Hematopoietic multipotent progenitor cell (in vitro differentiated cells): ENCODE results near the gene INTS13. TPM values are rescaled to one million over a fixed set of nuclear protein-coding genes. Genes with fewer than 3 reads are reported as not detected.
"Not testable (repeated sequence)": the region's sequence is repeated elsewhere in the genome, so short reads cannot be mapped to it uniquely, and the experiment has no call there.

Experiments
- DNase-seq, 3 donors: peaks; one replicate each; pipeline ENCODE4 v3.0.0-alpha.2; 2011 to 2015; ENCODE audit warnings: low read depth in 2 of 3, low spot score in 2 of 3
- total RNA-seq: library from RNA; depleted of rRNA; stranded (reverse); fragments of >200 nt; gene quantifications from one replicate; pipeline ENCODE4 v1.2.3, GENCODE V29; 2012

INTS13 gene, protein sequence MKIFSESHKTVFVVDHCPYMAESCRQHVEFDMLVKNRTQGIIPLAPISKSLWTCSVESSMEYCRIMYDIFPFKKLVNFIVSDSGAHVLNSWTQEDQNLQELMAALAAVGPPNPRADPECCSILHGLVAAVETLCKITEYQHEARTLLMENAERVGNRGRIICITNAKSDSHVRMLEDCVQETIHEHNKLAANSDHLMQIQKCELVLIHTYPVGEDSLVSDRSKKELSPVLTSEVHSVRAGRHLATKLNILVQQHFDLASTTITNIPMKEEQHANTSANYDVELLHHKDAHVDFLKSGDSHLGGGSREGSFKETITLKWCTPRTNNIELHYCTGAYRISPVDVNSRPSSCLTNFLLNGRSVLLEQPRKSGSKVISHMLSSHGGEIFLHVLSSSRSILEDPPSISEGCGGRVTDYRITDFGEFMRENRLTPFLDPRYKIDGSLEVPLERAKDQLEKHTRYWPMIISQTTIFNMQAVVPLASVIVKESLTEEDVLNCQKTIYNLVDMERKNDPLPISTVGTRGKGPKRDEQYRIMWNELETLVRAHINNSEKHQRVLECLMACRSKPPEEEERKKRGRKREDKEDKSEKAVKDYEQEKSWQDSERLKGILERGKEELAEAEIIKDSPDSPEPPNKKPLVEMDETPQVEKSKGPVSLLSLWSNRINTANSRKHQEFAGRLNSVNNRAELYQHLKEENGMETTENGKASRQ
- 17.2 TPM for total RNA-seq

DNA sequence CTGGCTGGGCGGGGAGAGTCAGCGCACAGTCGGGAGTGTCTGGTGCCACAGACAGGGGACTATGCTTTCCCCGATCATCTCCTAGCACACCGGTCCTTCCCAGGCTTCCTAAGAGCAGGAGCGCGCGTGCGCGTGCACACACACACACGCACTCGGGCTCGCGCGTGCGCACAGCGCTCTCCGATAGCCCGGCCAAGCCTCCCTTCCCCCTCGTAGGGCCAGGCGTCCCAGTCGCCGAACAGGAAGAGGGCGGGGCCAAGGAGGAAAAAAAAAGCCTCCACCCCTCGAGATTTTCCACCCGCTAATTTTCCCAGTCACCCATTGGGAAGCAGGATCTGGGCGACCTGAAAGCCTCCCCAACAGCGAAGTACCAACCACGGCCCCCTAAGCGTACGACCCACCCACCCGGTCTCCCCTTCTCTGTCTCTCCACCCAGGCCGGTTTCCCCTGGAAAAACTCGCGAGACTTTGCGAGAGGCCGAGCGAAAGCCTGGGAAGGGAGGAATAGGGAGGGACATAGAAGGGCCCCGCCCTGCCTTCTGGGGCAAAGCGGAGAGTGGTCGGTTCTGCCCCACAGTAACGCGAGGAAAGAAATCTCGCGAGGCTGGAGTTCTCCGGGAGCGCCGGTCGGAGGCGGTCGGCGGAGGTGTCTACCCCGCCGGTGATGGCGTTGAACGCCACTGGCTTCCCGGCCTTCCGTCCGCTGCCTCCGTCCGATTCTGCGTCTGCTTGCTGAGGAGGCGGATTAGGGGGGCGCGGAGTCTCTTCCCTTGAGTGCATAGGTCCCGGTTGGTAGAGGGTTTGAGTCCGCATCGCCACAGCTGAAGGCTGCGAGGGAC lies at the start of gene INTS13, which contains the start of gene FGFR1OP2:
INTS13 (minus strand) TSS at position 119 of the 838 bp plus-strand sequence. CDS start 1,178 bp downstream, outside the sequence.
FGFR1OP2 (plus strand) TSS at position 608 of the 838 bp plus-strand sequence. CDS start 15,689 bp downstream, outside the sequence.
- DNase-seq: peak; percentile 90 to 100 (median 98)

DNA sequence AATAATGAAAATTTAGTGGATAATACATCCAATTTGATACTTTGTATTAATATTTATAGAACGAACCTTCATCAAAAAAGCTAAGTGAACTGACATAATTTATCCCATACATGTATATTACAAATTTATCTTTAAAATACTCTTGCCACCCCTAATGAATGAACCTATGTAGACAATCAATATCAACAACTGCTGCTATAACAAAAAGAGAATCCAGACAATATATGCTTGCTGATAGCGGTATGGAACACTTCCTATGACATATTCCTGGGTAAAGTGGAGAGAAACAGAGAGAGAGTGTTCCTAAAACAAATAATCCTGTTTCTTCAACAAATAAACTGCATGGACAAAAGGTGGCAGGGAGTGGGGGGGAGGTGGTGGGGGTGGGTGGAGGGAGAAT lies 45.1 kb upstream of the INTS13 start:
- DNase-seq: no peak

DNA sequence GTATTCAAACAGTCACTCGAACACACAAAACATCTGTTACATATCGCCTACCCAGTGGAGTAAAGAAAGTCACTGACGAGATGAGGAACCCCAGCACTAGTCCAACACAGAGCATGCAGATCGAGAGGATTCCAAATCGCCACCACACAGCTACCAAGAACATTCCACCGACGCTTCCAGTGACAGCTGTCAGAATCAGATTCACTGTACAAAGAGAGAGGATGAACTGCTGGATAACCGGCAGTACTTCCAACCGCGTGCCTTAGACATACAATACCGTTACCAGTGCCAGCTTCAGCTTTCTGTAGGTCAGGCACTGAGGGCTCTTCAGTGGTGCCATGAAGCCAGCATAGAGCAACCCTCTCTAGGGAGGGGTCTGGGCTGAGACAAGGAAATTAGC lies 42.0 kb upstream of the INTS13 start:
- DNase-seq: no peak

DNA sequence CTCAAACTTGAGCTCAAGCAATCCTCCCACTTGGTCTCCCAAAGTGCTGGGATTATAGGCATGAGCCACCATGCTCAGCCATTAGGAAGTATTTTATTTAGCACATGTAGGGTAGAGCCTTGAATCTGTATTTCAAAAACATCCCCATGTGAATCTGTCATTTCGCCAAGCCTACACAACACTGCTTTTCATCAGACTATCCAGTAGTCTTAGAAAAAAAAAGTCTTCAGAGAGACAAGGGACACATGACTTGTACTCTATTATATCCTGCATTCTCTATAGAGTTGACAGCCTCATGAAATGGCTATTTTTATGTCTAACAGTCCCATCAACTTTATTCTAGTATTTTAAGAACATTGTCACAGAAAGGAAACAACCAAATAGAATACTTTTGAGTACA lies 41.0 kb upstream of the INTS13 start:
- DNase-seq: no peak

DNA sequence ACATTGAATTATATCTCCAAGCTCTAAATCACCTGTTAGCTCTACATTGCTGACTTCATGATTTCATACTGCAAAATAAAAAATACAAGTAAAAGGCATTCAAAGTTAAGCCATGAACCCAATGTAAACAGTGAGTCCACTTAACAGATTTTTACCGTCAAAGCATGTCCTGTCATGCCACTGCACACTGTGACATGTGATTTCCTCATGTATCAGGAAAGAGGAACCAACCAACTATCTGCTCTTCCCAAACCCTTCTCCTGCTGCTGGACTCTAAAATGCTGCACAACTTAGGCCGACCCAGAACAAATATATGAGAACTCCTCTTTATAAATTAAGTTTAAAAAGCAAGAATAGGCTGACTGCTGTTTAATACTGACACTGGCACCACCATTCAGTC lies 38.9 kb upstream of the INTS13 start:
- DNase-seq: no peak

DNA sequence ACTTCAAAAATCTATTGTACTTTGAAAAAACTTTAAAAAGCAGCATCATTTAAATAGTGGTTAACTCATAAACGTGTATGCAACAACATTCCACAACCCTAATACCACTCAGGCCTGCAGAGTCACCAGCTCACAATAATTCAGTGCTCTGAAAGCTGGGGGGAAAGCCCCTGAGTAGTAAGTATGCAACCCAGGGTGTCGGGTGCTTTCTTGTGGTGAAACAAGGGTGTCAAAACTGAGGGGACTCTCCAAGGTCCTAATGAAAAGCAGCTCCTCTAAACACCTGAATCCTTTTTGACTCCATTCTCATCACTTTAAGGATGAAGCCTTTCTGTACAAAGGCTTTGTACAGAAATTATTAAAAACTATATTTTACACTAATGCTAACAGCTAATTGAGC lies 34.2 kb upstream of the INTS13 start:
- peak in 1 of 3 donors; percentile 34 for DNase-seq

DNA sequence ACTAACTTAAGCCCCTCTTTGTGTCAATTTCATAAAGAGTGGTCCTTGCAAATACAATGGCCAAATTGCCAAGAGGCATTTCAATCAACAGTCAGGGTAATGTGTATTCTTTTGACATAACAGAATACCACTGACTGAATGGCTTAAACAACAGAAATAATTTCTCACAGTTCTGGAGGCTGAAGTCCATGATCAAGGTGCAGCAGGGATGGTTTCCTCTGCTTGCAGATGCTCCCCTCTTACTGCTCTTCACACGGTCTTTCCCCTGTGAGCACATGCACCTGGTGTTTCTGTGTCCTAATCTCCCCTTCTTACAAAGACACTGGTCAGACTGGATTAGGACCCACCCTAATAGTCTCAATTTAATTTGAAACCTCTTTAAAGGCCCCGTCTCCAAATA lies 32.4 kb upstream of the INTS13 start:
- DNase-seq: no peak

DNA sequence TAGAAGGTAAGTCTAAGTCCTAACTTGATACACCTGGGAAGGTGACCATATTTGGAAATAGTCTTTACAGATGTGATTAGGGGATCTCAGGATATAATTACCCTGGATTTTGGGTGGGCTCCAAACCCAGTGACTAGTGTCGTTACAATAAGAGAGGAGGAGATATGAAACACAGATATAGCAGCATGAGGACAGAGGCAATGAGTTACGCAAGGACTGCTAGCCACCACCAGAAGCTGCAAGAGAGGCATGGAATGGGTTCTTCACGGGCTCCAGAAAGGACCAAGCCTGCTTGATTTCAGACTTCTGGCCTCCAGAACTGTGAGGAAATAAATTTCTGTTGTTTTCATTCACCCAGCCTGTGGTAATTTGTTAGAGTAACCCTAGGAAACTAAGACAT lies 29.1 kb upstream of the INTS13 start:
- no peak for DNase-seq

DNA sequence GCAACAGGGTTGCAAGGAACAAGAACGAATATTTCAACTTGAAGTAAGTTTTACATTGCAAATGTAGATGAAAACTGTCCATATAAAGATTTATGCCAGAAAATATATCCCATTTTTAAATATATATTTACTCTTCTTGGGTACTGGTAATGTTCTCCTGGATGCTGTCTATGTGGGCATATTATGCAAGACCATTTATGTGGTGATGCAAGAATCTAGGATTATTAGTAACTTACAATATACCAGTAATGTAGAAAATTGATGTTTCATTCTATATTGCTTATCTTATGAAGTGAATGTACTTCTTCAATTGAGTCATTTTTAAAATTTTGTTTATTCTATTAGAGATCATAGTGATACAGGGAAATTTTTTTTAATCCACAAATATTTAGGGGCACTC lies 25.6 kb upstream of the INTS13 start:
- no peak for DNase-seq

DNA sequence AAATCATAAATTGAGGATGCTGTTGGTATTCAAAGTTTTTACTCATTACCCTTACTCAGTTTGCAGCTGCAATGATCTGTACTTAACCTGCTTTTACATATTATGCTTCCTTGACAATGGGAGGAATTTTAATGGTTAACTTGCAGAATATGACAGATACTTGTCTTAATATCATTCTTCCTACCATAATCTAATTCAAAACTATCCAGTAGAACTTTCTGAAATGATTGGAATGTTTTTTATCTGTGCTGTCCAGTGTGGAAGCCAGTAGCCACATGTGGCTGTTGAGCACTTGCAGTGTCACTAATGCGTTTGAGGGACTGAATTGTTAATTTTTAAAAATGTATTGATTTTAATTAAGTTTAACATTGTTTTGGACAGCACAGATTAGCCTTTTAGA lies 24.0 kb upstream of the INTS13 start:
- DNase-seq: no peak

DNA sequence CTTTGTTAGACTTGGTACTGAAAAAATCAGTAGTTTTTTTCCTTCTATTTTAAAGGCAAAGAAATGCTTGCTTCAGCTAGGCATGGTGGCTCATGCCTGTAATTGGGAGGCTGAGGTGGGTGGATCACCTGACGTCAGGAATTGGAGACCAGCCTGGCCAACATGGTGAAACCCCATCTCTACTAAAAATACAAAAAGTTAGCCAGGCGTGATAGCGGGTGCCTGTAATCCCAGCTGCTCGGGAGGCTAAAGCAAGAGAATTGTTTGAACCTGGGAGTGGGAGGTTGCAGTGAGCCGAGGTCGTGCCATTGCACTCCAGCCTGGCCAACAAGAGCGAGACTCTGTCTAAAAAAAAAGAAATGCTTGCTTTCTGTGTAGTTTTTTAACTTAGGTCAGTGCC lies 23.6 kb upstream of the INTS13 start:
- not testable (repeated sequence) for DNase-seq

DNA sequence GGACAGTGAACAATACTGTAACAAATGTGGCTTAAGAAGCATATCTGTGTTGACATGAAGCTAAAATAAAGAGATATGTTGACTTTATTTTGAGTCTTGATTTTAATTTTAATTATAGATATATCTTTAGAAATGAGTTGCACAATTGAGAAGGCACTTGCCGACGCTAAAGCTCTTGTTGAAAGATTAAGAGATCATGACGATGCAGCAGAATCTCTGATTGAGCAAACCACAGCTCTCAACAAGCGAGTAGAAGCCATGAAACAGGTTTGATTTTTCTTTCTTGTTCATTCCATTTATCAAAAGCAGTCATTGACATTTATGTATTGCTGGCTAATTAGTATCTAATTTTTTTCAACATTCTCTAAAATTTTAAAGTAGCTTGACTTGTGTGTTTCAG lies 16.2 kb upstream of the INTS13 start:
- no peak for DNase-seq

DNA sequence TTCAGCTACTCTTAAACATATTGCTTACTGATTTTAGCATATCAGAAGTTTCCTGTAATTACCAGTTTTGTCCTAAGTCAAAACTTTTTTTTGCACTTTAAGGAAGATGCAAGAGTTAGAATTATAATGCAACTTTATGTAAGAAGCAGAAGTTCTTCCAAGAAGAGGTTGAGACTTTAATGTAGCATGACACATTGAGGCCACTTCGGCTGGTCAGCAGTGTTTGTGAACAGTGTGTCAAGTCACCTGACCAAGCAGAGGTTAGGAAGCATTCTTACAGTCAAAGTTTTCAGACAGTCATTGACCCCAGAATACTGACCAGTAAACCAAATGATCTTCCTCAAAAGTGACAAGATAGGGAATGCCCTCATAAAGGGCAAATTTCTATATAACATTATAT lies 15.7 kb upstream of the INTS13 start:
- DNase-seq: no peak

DNA sequence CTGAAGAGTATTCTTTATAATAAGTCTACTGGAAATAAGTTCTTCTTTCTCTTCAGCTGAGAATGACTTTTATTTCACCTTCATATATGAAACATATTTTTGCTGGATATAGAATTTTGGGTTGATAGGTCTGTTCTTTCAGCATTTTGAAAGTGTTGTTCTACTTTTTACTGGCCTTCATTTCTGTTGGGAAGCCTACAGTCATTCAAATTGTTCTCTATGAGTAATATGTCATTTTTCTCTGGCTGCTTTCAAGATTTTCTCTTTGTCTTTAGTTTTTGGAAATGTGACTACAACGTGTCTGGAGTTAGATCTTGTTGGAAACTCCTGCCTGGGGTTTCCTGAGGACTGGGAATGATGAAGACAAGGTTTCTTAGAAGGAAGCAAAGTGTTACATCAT lies 10.5 kb upstream of the INTS13 start:
- no peak for DNase-seq

DNA sequence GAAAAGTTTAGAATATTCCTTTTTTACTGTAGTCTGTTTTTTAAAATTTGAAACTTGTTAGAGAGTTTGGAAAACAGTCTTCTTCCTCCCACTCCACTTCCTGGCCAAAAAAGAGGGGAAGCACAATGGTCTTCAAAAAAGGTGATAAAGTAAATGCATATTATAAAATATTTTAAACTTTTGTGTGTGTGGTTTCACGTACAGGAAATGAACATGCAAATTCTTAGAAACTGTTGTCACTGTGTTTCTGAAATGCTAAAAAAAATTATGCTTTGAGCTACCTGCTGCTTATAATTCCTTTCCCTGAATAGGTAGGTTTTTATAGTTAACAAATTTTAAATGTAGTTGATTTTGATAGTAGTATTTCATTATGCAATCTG lies 3.4 kb upstream of the INTS13 start:
- DNase-seq: peak in 1 of 3 donors; percentile 52

DNA sequence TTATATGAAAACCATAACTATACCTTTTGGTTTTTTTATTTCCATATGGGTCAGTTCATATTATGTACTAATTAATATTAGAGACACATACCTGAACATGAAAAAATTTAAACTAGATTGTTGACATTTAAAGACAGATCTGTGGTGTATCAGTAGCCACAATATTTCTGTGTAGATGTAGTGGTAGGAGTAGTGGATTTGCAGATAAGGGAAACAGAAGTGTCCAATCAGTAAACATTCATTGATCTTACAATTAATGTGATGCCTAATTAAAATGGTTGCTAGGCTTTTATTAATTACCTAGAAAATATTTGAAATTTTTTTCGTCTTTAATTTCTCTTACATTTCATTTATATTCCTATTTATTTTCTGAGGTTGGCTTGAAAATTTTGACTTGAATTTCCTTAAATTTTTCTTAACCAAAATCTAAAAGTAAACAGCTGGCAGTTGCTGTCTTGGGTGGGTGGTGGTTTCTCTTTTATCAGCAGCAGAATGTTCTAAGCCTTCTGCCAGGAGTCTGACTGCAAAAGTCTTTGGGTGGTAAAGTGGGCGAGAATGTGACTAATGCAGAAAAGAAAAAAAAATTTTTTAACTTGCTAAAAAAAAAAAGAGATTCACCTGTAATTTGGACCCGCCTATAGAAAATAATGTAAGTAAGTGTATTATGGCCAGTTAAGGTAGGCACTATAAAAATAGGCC lies 2.9 kb upstream of the INTS13 start:
- peak in 2 of 3 donors; percentile 42 to 55 for DNase-seq

DNA sequence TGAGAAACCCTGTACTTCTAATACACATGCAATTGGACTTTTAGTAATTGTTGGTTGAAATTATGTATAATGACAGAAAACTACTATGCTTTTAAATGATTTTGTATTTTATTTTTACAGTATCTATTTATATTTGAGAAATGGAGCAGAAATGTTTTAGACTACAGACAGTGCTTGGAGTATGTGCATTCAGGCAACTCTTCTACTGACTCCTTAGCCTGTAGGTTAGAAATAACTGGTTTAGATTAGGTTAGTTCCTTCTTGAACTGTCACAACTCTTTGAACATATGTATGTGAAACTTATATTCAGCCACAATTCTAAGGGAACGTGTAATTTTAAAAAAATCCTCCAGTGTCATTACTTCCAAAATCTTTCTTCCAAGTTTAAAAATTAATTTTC lies 2.2 kb upstream of the INTS13 start:
- DNase-seq: no peak

DNA sequence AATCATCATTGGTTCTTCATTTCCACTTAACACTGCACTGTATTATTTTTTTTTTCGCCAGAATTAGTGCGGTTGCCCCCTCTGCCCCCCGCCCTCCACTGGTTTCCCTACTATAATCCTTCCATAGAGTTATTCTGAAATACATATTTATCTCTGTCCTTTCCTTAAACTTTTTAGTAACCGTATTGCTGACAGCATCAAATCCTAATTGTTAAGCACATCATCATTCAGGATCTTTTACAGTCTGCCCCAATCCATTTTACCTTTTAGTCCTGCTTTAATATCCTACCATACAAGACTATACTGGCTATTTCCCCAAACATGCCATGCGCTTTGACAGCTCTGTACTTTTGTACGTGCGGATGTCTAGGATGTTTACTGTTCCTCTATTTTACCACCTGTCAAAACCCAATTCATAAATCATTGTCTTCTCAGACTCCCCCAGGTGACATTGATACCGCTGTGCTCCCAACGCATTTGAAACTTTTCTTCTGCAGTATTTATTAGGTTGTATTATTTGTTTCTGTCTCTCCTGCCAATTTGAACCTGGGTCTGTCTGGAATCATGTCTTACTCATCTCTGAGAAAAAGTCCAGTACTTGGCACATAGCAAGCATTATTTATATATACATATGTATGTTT lies 1.5 kb upstream of the INTS13 start:
- DNase-seq: peak in 1 of 3 donors; percentile 44

DNA sequence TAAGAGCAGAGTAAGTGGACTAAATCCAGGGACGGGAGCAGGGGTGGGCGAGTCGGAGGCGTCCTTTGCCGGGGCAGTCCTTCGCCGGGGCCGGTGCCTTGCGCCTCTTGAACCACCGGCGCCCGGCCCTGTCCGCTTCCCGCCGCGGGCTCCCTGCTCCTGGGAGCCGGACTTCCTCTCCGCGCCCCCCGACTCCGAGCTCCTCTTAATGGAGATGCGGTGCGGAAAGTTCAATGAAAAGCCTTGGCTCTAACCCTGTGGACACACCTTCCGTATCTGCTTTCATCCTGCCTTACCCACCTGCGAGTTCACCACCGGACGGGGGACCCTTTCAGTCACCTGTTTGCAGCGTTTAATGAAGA lies 901 bp upstream of the INTS13 start:
- DNase-seq: no peak

DNA sequence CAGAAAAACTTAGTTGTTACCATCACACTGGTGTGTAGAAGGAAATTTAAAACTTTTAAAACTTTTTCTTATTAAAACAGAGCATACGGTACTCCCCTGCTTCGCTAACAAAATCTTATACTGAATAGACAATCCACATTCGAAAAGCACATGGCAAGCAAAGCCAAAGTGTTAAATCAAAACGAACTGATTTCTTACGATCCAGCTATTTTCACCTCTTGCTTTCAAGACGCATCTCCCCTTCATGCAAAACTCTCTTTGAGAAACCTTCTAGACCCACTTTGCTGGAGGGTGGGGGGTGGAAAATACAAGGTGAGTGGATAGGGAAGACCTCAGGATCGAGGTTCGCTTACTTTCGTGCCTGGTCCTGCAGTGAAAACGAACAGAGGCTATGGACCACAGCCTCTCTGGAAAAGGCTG lies 328 bp downstream of the INTS13 start:
- no peak for DNase-seq
